A549 (cell line): ENCODE results near the gene PCGF5.

Experiments
- BHLHE40 ChIP-seq: IDR thresholded peaks from 2 replicates; pipeline ENCODE4 v1.6.1; 2012; ENCODE audit warnings: low read depth, low read length, inconsistent platforms
- CEBPB ChIP-seq, 2 experiments: fragments of >200 bp in 1 of 2; sonication (Bioruptor Twin) in 1 of 2; formaldehyde crosslinking in 1 of 2; IDR thresholded peaks; 2 replicates each; pipeline ENCODE4 v1.6.1; 2012 to 2016
- CHD2 ChIP-seq: fragments of 150-350 bp; IDR thresholded peaks from 2 replicates; pipeline ENCODE4 v1.6.1; 2014; ENCODE audit warnings: low read length; ENCODE audit not compliant: partially characterized antibody
- CTCF ChIP-seq: fragments of >200 bp; sonication (Bioruptor Twin); formaldehyde crosslinking; IDR thresholded peaks from 3 replicates; pipeline ENCODE4 v1.5.1; 2016
- GATA3 ChIP-seq: IDR thresholded peaks from 2 replicates; pipeline ENCODE4 v1.6.1; 2012; ENCODE audit warnings: borderline replicate concordance
- KDM1A ChIP-seq: fragments of 200-600 bp; sonication (generic); IDR thresholded peaks from 2 replicates; pipeline ENCODE4 v1.6.1; 2016; ENCODE audit warnings: low read depth, mild to moderate bottlenecking
- MAFK ChIP-seq: fragments of 450-650 bp; IDR thresholded peaks from 2 replicates; pipeline ENCODE4 v1.6.1; 2014; ENCODE audit not compliant: partially characterized antibody
- POLR2A ChIP-seq: IDR thresholded peaks from 2 replicates; pipeline ENCODE4 v1.6.1; 2012; ENCODE audit warnings: mild to moderate bottlenecking, low read length
- RCOR1 ChIP-seq: fragments of 150-350 bp; IDR thresholded peaks from 2 replicates; pipeline ENCODE4 v1.6.1; 2014; ENCODE audit warnings: antibody characterized with exemption, low read length, low read depth
- ZC3H11A ChIP-seq: fragments of 450-650 bp; IDR thresholded peaks from 2 replicates; pipeline ENCODE4 v1.6.1; 2014; ENCODE audit warnings: antibody characterized with exemption, mild to moderate bottlenecking

- TF ChIP-seq CTCF: no peak
- TF ChIP-seq KDM1A: no peak
- no peak for TF ChIP-seq MAFK
- no peak for TF ChIP-seq CHD2
- TF ChIP-seq RCOR1: no peak
- TF ChIP-seq GATA3: no peak
- TF ChIP-seq POLR2A: no peak
- TF ChIP-seq ZC3H11A: no peak
- TF ChIP-seq BHLHE40: no peak
- no peak for TF ChIP-seq CEBPB (IDR thresholded peaks at IDR 0.05)
Measured at GRCh38 chr10:91194497-91195179, 25.8 kb upstream of the PCGF5 start.
